ENCODE results near the gene NOLC1.

Gene NOLC1

DNA sequence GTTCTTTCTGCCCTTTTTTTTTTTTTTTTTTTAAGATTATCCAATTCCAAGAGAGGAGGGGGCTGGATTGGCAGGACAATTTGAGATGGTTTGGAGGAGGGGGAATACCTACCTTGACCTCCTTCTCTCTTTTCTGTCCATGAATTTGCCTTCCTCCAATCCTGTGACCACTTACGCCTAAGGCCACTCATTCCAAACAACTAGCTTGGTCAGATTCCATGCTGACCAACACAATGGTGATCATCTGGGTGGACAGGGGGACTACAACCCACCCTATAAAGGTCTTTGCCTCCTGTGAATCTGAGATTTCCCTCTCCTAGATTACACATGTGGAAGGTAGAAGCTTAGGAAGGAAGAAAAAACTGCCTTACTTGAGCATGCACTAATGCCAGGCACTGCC lies 29.7 kb upstream of the NOLC1 start:
- DNase-seq = no peak

DNA sequence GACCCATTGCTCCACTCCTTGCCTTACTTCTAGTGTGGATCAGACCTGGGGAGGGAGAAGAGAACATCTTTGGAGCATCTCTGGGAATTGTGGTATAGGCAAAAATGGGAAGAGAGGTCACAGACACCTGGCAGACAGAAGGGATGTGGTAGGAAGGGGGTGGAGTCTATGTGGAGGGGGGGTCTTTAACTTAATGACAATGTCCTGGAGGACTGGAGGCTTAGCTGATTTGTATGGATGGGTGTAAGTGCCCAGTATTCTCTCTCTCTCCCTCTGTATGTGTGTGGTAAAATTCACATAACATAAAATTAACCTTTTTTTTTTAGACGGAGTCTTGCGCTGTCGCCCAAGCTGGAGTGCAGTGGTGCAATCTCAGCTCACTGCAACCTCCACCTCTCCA lies 29.0 kb upstream of the NOLC1 start:
- no peak for DNase-seq

DNA sequence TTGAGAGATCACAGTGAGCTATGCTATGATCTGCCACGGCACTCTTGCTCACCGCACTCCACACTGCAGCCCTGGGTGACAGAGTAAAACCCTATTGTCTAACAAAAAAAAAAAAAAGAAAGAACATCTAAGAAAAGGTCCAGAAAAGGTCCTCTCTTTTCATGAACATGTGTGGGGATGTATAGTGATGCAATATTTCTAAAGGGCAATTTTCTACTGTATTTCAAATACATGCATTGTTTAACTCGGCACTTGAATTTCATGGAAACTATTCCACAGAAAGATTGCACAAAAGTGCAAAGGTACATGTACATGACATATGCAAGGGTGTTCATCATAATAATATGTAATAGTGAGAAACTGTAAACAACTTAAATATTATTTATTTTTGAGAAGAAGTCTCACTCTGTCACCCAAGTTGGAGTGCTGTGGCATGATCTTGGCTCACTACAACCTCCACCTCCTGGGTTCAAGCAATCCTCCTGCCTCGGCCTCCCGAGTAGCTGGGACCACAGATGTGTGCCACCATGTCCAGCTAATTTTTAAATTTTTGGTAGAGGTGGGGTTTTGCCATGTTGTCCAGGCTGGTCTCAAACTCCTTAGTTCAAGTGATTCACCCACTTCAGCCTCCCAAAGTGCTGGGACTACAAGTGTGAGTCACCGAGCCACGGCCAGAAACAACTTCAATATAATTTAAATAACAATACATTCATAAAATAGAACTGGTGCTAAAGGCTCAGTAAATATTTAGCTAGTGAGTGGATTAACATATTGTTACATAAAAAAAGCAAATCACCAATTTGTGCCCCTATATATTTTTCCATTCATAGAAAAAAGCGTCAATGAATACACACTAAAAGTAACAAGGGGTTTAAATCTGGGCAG lies 20.7 kb upstream of the NOLC1 start:
- no peak for DNase-seq

DNA sequence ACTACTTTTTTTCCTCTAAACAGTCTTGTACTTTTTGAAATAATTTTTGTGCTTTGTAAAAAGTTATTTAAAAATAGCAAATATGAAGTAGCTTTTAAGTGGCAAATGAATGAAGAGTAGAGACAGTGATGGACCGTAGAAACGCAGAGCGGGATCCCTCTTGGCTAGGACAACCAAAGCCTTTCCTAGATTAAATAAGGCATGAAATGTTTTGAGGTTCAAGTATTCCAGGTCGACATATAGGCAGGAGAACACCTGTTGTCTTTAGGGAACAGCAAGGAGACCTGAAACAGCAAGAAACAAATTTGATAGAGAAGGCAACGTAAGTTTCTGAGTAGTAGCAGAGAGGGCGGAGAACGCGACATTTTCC lies 20.0 kb upstream of the NOLC1 start:
- no peak for DNase-seq

DNA sequence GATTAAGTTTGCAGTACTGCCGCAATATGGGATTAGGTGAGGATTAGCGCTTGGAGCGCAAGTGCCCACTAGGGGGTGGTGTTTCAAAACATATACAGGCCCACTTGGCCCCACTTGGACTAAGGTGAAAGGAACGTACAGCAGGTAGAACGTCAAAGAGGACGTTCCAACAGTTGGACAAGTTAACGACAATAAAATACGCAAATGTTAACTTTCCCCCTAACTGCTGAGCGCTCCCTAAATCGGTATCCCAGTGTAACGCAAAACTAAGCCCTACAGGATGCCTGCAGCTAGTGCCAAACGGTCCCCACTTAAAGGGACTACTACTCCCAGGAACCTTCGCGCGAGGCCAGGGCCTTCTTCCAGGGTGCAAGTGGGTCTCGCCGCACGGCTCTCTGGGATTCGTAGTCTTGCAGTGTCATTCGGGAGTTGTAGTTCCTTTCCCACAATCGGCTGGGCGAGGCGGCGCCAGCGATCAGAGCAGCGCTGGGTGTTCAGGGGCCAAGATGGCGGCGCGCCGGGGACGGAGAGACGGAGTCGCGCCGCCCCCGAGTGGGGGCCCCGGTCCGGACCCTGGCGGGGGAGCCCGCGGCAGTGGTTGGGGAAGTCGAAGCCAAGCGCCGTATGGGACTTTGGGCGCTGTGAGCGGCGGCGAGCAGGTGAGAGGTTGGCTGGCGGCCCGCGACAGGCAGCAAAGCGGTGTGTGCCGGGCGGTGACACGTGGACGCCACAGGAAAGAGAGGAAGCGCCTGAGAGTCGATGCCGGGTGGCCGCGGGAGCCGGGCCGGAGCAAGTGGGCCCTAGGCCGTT lies 19.4 kb upstream of the NOLC1 start, which contains the start of gene PPRC1:
TSS of gene PPRC1 (plus strand) at position 478 of the 810 bp plus-strand sequence. CDS start at position 507, 29 bp downstream.
- peak; percentile 98 for DNase-seq

DNA sequence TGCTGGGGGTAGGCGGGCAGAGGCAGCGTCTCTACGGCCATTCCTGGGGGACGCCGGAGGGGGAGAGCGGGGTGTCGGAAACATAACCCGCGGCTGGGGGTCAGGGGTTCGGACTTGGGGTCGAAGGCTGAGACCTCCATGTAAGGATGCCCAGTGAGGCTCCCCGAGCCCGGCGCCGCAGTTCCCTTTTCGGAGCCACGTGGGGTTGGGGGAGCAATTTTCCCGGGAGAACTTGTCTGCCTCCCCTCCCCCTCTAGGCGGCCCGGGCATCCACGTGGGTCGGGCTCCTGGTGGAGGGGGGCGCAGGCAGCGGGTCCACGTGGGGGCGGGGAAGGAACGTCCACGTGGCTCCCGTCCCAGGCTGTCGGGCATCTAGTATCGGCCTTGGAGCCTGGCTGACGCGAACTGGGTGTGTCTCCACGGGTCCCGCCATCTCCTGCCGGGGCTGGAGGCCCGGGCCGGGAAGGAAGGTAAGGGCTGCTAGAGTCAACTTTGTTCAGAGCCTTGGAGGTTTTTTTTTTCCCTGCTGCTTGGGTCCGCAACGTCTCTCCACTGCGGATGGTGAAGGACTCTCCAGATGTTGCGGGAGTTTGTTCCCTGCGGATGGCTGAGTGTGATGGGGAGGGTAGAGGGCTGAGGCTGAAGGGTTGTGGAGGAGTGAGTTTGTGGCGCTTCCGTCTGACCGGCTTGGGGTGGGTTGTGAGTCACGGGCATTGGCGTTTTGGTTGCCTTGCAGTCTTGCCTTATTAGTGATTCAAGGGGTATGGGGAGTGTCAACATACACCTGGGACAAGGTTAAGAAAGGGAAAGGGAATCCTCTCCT lies 18.6 kb upstream of the NOLC1 start:
- DNase-seq = peak; percentile 59

DNA sequence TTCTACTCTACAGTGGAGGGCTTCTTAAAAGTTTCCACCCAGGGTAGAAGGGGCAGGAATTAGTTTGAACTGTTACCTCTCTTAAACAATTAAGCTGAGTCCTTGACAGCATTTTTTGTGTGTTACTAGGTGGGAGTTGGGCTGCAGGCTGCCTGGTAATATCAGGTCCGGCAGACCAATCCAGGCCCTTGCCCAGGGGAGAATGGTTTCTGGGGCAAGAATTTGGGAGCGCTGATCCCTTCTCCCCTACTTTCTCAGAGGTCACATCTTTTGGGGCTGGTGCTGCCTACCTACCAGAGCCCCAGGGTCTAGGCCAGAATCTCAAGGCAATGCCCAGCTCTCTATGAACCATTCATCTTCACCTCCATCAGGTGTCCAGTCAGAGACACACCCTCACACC lies 17.8 kb upstream of the NOLC1 start:
- no peak for DNase-seq

DNA sequence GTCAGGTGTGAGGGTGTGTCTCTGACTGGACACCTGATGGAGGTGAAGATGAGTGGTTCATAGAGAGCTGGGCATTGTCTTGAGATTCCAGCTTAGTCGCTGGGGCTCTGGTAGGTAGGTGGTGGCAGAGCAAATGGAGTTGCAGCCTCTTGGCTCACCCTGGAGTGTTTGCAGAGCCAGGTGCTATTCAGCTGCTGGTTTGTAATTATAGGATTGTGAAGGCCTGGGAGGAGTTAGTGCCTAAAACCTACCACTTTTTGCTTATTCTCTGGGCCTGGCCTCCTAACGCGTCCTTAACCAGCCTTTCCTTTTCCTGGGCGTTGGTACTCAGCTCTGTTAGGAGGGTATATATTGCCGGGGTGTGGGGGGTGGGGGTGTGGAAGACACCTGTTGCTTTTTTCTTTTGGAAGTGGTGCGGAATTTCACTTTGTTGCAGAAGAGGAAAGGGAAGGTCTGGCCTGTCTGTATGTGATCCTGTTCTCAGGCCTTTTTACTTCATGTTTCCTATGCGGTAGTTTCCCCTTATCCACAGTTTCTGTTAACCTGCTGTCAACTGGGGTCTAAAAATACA lies 16.1 kb upstream of the NOLC1 start:
- no peak for DNase-seq

DNA sequence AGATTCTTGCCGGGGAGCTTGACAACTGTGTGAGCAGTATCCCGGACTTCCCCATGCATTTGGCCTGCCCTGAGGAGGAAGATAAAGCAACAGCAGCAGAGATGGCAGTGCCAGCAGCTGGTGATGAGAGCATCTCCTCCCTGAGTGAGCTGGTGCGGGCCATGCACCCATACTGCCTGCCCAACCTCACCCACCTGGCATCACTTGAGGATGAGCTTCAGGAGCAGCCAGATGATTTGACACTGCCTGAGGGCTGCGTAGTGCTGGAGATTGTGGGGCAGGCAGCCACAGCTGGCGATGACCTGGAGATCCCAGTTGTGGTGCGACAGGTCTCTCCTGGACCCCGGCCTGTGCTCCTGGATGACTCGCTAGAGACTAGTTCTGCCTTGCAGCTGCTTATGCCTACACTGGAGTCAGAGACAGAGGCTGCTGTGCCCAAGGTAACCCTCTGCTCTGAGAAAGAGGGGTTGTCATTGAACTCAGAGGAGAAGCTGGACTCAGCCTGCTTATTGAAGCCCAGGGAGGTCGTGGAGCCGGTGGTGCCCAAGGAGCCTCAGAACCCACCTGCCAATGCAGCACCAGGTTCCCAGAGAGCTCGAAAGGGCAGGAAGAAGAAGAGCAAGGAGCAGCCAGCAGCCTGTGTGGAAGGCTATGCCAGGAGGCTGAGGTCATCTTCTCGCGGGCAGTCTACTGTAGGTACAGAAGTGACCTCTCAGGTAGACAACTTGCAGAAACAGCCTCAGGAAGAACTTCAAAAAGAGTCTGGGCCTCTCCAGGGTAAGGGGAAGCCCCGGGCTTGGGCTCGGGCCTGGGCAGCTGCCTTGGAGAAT lies 12.7 kb upstream of the NOLC1 start:
- DNase-seq = no peak

DNA sequence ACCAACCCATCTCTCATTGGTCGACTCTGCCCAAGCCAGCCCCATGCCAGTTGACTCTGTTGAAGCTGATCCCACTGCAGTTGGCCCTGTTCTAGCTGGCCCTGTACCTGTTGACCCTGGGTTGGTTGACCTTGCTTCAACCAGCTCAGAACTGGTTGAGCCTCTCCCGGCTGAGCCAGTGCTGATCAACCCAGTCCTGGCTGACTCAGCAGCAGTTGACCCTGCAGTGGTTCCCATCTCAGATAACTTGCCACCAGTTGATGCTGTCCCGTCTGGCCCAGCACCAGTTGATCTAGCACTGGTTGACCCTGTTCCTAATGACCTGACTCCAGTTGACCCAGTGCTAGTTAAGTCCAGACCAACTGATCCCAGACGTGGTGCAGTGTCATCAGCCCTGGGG lies 12.0 kb upstream of the NOLC1 start:
- DNase-seq = no peak

DNA sequence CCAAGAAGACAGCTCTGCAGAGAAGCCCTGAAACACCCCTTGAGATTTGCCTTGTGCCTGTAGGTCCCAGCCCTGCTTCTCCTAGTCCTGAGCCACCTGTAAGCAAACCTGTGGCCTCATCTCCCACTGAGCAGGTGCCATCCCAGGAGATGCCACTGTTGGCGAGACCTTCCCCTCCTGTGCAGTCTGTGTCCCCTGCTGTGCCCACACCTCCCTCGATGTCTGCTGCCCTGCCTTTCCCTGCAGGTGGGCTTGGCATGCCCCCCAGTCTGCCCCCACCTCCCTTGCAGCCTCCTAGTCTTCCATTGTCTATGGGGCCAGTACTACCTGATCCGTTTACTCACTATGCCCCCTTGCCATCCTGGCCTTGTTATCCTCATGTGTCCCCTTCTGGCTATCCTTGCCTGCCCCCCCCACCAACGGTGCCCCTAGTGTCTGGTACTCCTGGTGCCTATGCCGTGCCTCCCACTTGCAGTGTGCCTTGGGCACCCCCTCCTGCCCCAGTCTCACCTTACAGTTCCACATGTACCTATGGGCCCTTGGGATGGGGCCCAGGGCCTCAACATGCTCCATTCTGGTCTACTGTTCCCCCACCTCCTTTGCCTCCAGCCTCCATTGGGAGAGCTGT lies 11.2 kb upstream of the NOLC1 start:
- DNase-seq = no peak

DNA sequence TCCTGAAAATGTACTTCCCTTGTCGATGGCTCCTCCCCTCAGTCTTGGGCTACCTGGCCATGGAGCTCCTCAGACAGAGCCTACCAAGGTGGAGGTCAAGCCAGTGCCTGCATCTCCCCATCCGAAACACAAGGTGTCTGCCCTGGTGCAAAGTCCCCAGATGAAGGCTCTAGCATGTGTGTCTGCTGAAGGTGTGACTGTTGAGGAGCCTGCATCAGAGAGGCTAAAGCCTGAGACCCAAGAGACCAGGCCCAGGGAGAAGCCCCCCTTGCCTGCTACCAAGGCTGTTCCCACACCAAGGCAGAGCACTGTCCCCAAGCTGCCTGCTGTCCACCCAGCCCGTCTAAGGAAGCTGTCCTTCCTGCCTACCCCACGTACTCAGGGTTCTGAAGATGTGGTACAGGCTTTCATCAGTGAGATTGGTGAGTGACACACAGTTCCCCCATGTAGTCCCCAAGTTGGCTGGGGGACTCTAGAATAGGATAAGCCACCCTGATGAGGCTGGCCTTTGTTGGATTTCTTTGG lies 10.5 kb upstream of the NOLC1 start:
- no peak for DNase-seq

DNA sequence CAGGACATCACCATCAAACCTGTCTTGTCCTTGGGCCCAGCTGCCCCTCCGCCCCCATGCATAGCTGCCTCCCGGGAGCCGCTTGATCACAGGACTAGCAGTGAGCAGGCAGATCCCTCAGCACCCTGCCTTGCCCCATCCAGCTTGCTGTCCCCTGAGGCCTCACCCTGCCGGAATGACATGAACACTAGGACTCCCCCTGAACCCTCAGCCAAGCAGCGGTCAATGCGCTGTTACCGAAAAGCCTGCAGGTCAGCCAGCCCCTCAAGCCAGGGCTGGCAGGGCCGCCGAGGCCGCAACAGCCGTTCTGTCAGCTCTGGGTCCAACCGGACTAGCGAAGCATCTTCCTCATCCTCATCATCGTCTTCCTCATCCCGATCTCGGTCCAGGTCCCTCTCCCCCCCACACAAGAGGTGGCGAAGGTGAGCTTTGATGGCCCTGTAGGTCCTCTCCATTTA lies 5.2 kb upstream of the NOLC1 start:
- DNase-seq = no peak

DNA sequence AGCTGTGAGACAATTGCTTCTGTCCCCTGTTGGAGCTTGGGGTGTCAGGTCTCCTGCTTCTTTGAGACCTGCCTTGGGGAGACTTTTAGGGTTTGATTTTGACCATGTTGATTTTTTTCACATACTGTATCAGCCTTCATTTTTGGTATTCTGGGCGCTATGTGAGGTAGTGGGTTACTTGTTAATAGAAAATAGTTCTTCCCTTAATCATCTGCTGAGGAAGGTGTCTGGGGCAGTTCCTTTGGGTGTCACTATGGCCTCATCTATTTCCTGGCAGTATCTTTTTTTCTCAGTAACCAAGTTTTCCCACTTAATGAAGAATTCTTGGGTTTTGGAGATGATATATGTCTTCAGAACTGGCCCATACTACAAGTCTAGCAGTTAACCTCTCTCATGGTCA lies 4.6 kb upstream of the NOLC1 start:
- DNase-seq = peak; percentile 17

DNA sequence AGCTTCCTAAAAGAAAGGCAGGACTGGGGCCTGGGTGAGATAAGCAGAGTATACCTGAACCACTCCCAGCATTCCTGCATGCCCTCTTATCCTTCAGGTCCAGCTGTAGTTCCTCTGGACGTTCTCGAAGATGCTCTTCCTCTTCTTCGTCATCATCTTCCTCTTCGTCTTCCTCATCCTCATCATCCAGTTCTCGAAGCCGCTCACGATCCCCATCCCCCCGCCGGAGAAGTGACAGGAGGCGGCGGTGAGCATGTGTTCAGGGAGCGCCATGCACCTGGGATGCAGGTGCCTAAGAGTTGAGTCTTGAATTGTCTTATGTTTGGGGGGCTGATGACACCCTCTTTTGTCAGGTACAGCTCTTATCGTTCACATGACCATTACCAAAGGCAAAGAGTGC lies 3.9 kb upstream of the NOLC1 start:
- no peak for DNase-seq

DNA sequence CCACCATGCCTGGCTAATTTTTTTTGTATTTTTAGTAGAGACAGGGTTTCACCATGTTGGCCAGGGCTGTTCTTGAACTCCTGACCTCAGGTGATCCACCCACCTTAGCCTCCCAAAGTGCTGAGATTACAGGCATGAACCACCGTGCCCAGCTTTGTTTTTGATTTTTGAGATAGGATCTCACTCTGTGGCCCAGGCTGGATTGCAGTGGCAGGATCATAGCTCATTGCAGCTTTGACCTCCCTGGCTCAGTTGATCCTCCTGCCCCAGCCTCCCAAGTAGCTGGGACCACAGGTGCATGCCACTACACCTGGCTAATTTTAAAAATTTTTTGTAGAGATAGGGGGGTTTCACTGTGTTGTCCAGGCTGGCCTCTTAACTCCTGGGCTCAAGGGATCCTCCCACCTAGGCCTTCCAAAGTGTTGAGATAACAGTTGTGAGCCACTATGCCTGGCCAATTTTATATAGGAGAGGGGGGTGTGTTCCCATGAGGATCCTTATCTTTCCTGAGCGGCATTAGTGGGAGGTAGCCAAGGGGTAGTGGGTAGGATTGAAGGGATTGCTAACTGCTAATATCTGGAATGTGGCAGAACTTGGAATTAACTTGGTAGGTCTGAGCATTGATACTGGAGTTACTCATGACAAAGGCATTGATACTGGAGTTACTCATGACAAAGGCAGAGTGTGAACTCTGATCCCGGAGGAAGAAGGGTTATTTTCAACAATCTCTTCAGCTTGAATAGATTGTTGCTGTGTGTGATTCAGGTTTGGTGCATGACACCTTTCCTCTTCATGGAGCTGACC lies 1.0 kb upstream of the NOLC1 start:
- DNase-seq = peak; percentile 55

DNA sequence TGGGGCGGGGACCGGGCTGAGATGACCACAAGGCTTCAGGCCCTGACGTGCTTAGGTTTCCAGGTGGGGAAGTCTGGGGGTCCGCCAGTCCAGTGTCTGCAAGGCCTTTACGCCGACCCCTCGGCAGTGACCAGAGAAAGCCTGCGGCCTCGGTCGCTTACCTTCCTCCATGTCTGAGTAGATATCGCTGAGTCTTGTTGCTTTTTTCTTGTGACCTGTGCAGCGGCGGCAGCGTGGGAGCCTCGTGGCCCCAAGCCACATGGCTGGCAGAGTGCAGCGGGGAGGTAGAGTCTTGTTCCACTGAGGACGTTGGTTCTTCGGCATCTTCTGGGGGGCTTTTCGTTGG lies 329 bp downstream of the NOLC1 start:
- DNase-seq = no peak

DNA sequence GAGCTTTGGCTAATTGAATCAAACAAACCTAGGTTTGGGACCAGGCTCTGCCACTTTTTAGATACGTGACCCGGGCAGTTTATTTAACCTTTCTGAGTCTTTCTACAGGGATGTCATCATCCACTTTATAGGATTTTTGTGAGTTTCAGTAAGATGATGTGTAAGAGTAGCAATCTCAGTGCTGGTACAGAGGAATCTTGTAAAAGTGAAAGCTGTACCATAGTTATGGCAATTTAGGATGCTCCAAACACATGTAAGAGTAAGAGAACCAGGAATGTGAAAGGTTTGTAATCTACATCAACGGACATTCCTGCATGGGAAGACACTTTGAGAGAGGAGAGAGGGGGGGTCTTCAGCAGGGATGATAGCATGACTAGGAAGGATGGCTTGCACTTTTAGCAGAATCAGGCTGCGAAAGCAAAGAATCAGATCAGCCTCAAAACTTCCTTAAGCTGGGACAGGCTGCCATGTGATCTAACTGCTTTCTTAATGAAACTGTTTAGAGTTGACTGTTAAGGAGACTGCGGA lies 968 bp downstream of the NOLC1 start:
- no peak for DNase-seq

DNA sequence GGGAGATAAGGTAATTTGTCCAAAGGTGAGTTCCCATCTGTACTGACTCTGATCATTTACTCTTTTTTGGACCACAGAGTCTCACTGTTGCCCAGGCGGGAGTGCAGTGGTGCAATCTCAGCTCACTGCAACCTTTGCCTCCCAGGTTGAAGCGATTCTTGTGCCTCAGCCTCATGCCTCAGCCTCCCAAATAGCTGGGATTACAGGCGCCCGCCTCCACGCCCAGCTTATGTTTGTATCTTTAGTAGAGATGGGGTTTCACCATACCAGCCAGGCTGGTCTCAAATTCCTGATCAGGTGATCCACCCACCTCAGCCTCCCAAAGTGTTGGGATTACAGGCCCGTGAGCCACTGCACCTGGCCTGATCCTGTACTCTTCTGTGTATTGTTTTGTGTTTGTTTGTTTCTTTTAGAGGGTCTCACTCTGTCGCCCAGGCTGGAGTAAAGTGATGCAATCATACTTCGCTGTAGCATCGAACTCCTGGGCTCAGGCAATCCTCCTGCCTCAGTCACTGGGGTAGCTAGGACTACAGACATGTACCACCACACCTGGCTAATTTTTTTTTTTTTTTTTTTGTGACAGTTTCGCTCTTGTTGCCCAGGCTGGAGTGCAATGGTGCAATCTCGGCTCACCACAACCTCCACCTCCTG lies 2.4 kb downstream of the NOLC1 start:
- no peak for DNase-seq

DNA sequence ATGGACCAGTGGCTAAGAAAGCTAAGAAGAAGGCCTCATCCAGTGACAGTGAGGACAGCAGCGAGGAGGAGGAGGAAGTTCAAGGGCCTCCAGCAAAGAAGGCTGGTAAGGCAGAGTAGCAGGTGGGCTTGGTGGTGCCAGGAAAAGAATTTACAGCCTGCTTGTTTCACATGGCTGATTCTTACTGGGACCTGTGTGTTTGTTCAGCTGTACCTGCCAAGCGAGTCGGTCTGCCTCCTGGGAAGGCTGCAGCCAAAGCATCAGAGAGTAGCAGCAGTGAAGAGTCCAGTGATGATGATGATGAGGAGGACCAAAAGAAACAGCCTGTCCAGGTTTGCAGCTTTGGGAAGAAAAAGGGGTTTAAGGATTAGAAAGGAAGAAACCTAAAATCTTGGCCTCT lies 5.0 kb downstream of the NOLC1 start:
- no peak for DNase-seq

Data from kidney glomerular epithelial cell (primary cell).